Measurements from ENCODE around the gene VPS35.
A peak's percentile ranks its signal among the peaks of the same experiment; 100 is the strongest.
"Not testable (repeated sequence)": the region's sequence is repeated elsewhere in the genome, so short reads cannot be mapped to it uniquely, and the experiment has no call there.

The VPS35 gene

GRCh38 chr16:46712911-46713310, 23.9 kb upstream of the VPS35 start:
- DNase-seq: no peak

GRCh38 chr16:46711106-46712058, 22.4 kb upstream of the VPS35 start:
- DNase-seq: no peak

- no peak for DNase-seq
These were observed 20.6 kb upstream of the VPS35 start for GRCh38 chr16:46709469-46710005.

GRCh38 chr16:46706642-46707041, 17.7 kb upstream of the VPS35 start:
- no peak for DNase-seq

- DNase-seq: no peak
These were observed 13.1 kb upstream of the VPS35 start for GRCh38 chr16:46702030-46702429.

- DNase-seq: no peak
These were observed 12.6 kb upstream of the VPS35 start for GRCh38 chr16:46701615-46702014.

- no peak for DNase-seq
These were observed 11.1 kb upstream of the VPS35 start for GRCh38 chr16:46700048-46700447.

- DNase-seq: no peak
These were observed 8.0 kb upstream of the VPS35 start for GRCh38 chr16:46696957-46697356.

- no peak for DNase-seq
These were observed 7.0 kb upstream of the VPS35 start for GRCh38 chr16:46695937-46696336.

- no peak for DNase-seq
These were observed 4.6 kb upstream of the VPS35 start for GRCh38 chr16:46693598-46693997.

GRCh38 chr16:46691726-46692125, 2.7 kb upstream of the VPS35 start:
- DNase-seq: no peak

GRCh38 chr16:46690281-46691178, 1.6 kb upstream of the VPS35 start:
- DNase-seq: no peak

GRCh38 chr16:46689365-46690280, 645 bp upstream of the VPS35 start, which contains the start of gene ORC6:
ORC6 (plus strand) TSS chr16:46689659; CDS start chr16:46689706, 47 bp downstream.
- peak; percentile 88 to 100 (median 99) for DNase-seq

- peak in 8 of 14 donors; percentile 22 to 65 (median 50) for DNase-seq
These were observed 801 bp downstream of the VPS35 start for GRCh38 chr16:46688101-46688653.

- no peak for DNase-seq
These were observed 1.5 kb downstream of the VPS35 start for GRCh38 chr16:46687486-46687885.

GRCh38 chr16:46686815-46687473, 2.0 kb downstream of the VPS35 start:
- no peak for DNase-seq

GRCh38 chr16:46681867-46682266, 7.1 kb downstream of the VPS35 start:
- not testable (repeated sequence) for DNase-seq

- DNase-seq: not testable (repeated sequence)
These were observed 11.0 kb downstream of the VPS35 start for GRCh38 chr16:46677943-46678342.

GRCh38 chr16:46673320-46674013, 15.5 kb downstream of the VPS35 start:
- DNase-seq: peak in 2 of 14 donors; percentile 6 to 11

GRCh38 chr16:46662123-46662522, 26.9 kb downstream of the VPS35 start:
- DNase-seq: no peak

Data from C1 segment of cervical spinal cord (tissue), 14 donors.